GM18517 (cell line): ENCODE measurements around the gene MCM3.
A peak's percentile ranks its signal among the peaks of the same experiment; 100 is the strongest.

Experiments used
- ATAC-seq: cut with Tn5 transposase; IDR thresholded peaks from one replicate; pipeline ENCODE4 v1.9.1; 2021; ENCODE audit warnings: mild to moderate bottlenecking, moderate library complexity; ENCODE audit not compliant: unreplicated experiment

MCM3 gene

DNA sequence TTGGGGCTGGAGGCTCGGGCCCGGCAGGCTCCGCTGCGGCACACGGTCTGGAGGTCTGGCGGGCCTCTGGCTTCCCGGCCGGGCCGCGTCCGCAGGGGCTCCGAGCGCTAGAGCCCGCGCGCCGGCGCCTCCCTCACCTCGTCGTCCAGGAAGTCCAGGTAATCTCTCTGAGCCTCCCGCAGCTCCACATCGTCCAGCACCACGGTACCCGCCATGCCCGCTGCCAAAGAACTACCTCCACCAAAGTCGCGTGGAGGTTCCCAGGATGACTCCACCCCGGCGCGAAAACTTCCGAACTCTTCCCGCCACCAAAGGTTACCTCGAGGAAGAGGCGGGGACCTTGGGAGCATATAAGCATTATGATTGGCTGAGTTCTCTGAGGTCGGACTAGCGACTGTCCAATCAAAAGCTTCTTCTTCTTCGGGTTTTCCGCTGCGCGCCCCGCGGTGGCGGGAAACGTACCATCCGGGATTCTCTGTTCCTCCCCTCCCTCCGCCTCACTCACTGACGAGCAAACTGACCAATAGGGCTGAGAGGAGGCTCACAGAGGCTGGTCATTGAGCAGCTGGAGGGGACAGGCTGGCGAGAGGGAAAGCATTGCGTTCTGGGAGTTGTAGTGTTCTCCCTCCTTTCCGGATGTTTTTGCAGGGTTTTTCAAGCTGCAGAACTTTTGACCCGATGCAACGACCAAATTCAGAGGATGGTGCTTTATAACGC lies at the start of gene MCM3:
Gene MCM3 (minus strand): TSS at position 283 of the 717 bp plus-strand sequence. CDS start 68 bp downstream, at position 215.
- ATAC-seq = peak; percentile 97

GRCh38 chr6:52333840-52334200 lies 49.3 kb upstream of the MCM3 start:
- ATAC-seq = no peak

GRCh38 chr6:52331793-52332457 lies 47.4 kb upstream of the MCM3 start:
- no peak for ATAC-seq

- ATAC-seq = no peak
These were observed 45.9 kb upstream of the MCM3 start for GRCh38 chr6:52330470-52330869.

GRCh38 chr6:52328729-52329128 lies 44.2 kb upstream of the MCM3 start:
- no peak for ATAC-seq

DNA sequence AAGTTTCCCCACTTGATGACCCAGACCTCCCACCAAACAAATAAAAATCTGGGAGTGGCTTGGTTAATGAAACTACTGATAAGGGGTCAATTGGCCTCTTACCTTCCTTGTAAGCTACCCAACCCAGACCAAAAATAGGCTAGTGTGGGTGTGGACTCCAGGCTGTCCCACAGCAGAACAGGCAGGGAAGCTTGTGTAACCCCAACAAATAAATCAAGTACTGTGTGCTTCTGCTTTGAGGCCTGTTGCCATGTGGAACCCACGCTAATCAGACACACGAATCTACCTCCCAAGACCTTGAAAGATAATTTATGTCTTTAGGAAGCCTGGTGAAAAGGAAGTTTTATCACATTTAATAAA lies 43.7 kb upstream of the MCM3 start:
- no peak for ATAC-seq

- ATAC-seq = no peak
These were observed 42.2 kb upstream of the MCM3 start for GRCh38 chr6:52326540-52327364.

DNA sequence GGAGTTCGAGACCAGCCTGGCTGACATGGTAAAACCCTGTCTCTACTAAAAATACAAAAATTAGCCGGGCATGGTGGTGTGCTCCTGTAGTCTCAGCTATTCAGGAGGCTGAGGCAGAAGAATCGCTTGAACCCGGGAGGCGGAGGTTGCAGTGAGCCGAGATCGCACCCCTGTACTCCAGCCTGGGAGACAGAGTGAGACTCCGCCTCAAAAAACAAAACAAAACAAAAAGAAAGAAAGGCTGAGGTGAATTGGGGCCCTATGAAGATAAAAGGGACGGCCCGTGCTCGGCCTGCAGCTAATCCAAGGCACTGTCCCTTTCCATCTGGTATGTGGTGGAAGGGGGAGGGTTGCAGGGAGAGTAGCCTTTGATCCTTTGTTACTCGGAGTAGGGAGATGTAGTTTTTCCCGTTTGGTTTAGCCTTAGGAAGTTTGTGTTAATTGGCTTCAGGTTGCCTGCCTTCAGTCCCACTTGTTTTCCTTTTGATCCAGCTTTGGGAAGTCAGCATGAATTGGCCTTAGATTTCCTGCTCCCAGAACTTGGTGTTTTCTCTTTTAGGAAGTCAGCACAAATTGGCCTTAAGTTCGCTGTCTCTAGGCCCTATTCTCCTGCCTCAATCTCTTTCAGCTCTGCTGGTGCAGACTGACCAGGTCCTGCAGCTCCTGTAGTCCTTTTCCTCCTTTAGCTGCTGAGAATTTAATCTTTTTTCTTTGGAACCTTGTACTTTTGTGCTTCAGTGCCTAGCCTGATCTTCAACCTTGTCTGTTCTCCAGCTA lies 41.3 kb upstream of the MCM3 start:
- no peak for ATAC-seq

- ATAC-seq = no peak
These were observed 39.6 kb upstream of the MCM3 start for GRCh38 chr6:52324189-52324588.

GRCh38 chr6:52317841-52318581 lies 33.5 kb upstream of the MCM3 start:
- peak; percentile 100 for ATAC-seq

- ATAC-seq = no peak
These were observed 32.7 kb upstream of the MCM3 start for GRCh38 chr6:52317211-52317610.

DNA sequence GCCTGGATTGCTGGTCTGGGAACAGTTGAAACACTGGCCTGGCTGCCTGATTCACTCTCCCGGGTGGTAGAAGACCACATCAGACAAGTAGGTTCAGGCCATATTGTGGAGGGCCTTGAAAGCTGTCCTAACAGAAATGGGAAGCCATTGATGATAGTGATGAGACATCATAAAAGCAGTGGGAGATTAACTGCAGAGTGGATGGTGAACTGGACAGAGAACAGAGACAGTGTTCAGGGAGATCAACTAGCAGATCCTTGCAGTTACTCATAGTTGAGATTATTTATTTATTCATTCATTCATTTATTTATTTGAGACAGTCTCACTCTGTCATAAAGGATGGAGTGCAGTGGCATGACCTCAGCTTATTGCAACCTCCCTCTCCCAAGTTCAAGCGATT lies 30.2 kb upstream of the MCM3 start:
- ATAC-seq = no peak

GRCh38 chr6:52312461-52312860 lies 27.9 kb upstream of the MCM3 start:
- ATAC-seq = no peak

GRCh38 chr6:52310932-52311331 lies 26.4 kb upstream of the MCM3 start:
- ATAC-seq = no peak

DNA sequence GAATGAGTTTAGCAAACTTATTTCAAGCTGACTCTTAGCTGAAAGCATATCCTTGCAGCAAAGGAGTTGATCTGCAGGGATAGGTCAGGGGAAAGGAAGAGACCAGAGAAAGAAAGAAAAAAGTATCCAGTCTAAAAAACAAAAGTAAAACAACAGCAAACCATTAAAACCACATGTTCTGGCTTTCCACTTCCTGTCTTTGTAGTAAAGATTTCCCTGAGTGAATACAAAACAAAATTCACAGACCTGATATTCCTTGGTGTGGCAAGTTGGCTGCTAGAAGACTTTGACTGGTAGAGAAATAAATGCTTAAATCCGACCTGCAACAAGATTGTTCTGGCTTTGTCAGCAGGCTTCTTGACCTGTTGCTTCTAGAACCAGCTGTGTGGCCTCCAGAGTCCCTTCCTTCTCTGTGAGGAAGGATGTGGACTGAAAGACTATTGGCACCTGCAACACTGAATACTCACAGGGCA lies 23.4 kb upstream of the MCM3 start:
- ATAC-seq = no peak

- ATAC-seq = no peak
These were observed 22.7 kb upstream of the MCM3 start for GRCh38 chr6:52306972-52307870.

- peak; percentile 82 for ATAC-seq
These were observed 21.6 kb upstream of the MCM3 start for GRCh38 chr6:52305948-52306767.

- peak; percentile 19 for ATAC-seq
These were observed 20.9 kb upstream of the MCM3 start for GRCh38 chr6:52305411-52305810.
